ENCODE measurements around the gene BIN1.

DNA sequence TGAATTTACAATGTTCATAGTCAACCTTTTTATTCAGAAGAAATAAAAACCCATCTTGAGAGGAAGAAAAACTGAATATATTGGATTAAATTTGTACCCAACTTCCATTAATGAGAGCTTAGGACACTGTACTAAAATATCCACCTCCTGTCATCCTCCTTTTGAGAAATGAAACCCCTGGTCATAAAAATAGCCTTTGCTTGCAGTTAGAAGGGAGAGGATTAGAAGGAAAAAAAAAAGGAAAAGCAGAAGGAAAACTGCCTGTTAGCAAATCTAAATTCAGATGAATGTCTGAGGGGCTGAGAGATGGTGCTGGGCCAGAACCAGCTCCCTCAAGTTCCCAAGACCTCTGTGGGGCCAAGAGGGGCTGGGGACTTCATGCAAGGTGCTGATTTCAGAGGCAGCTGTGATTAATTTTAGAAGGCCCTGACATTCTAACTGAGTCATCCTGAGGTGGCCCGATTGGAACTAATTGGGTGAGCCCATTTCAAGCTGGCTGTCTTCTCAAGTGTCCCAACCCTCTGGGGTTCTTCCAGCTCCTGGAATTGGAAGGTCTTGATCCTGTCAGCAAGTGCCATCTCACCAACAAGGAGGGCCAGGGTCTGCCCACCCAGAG is 38.4 kb upstream of the BIN1 start:
- TF ChIP-seq, protein P1, sequence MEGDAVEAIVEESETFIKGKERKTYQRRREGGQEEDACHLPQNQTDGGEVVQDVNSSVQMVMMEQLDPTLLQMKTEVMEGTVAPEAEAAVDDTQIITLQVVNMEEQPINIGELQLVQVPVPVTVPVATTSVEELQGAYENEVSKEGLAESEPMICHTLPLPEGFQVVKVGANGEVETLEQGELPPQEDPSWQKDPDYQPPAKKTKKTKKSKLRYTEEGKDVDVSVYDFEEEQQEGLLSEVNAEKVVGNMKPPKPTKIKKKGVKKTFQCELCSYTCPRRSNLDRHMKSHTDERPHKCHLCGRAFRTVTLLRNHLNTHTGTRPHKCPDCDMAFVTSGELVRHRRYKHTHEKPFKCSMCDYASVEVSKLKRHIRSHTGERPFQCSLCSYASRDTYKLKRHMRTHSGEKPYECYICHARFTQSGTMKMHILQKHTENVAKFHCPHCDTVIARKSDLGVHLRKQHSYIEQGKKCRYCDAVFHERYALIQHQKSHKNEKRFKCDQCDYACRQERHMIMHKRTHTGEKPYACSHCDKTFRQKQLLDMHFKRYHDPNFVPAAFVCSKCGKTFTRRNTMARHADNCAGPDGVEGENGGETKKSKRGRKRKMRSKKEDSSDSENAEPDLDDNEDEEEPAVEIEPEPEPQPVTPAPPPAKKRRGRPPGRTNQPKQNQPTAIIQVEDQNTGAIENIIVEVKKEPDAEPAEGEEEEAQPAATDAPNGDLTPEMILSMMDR (conservative IDR thresholded peaks at IDR 0.05; ENCODE audit: low read depth, low read length) = no peak
- TF ChIP-seq EZH2phosphoT487 (IDR thresholded peaks at IDR 0.05; ENCODE audit: borderline replicate concordance, low read length) (no peak), EZH2 (IDR thresholded peaks at IDR 0.05; ENCODE audit: low read length, unreplicated experiment) (no peak)
